MM.1S (cell line): ENCODE measurements around the gene TWSG1.

Experiments
- CTCF ChIP-seq: fragments of 300-600 bp; sonication (generic); IDR thresholded peaks from 2 replicates; pipeline ENCODE4 v1.5.1; 2016; ENCODE audit warnings: antibody characterized with exemption, low read length, mixed read lengths
- EZH2 ChIP-seq: fragments of 300-600 bp; sonication (generic); optimal IDR thresholded peaks from 2 replicates; pipeline ENCODE3; 2017; ENCODE audit warnings: low read depth, mild to moderate bottlenecking, antibody characterized with exemption, low read length, mixed read lengths
- EZH2phosphoT487 ChIP-seq: fragments of 300-600 bp; sonication (generic); IDR thresholded peaks from 2 replicates; pipeline ENCODE4 v1.6.1; 2018; ENCODE audit warnings: antibody characterized with exemption, low read length

GRCh38 chr18:9435041-9435440 lies 100.5 kb downstream of the TWSG1 start:
- TF ChIP-seq CTCF (no peak), EZH2phosphoT487 (no peak), EZH2 (no peak)
